IMR-90 (cell line): ENCODE data around the gene RIPK4.

ENCODE experiments used
- POLR2A ChIP-seq: IDR thresholded peaks from 2 replicates; pipeline ENCODE4 v1.6.1; 2012; ENCODE audit warnings: mild to moderate bottlenecking, low read depth, low read length
- RFX5 ChIP-seq: IDR thresholded peaks from 2 replicates; pipeline ENCODE4 v1.8.0; 2012; ENCODE audit warnings: low read depth, mild to moderate bottlenecking, low read length, moderate library complexity
- TF ChIP-seq, protein P1 (sequence below): conservative IDR thresholded peaks from 2 replicates; pipeline ENCODE4 v1.5.1; 2012; ENCODE audit warnings: mild to moderate bottlenecking, low read depth, low read length, improper control_type of control experiment
- TF ChIP-seq, protein P2 (sequence below): fragments of 150-350 bp; IDR thresholded peaks from 2 replicates; pipeline ENCODE4 v1.6.1; 2016; ENCODE audit warnings: low read depth, mild to moderate bottlenecking, low read length, moderate library complexity, borderline replicate concordance

DNA sequence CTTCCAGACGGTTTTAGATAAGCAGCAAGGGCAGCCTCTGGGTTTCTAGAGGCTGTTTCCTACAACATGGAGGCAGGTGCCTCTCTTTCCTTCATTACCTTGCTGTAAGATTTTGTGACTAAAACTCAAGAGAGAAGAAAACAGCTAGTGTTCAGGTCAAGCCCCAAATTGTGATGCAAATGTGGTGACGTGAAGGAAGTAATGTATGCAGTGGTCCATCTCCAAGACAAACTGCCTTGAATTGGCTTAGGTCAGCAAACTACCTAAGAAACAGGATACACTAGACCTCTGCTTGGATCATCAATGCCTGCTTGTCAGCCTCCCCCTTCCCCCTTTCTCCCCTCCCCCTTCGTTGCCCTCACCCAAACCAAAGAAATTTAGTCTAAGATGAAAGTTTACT lies 28.9 kb upstream of the RIPK4 start:
- TF ChIP-seq RFX5 (no peak), POLR2A (no peak)
- TF ChIP-seq, protein P1, sequence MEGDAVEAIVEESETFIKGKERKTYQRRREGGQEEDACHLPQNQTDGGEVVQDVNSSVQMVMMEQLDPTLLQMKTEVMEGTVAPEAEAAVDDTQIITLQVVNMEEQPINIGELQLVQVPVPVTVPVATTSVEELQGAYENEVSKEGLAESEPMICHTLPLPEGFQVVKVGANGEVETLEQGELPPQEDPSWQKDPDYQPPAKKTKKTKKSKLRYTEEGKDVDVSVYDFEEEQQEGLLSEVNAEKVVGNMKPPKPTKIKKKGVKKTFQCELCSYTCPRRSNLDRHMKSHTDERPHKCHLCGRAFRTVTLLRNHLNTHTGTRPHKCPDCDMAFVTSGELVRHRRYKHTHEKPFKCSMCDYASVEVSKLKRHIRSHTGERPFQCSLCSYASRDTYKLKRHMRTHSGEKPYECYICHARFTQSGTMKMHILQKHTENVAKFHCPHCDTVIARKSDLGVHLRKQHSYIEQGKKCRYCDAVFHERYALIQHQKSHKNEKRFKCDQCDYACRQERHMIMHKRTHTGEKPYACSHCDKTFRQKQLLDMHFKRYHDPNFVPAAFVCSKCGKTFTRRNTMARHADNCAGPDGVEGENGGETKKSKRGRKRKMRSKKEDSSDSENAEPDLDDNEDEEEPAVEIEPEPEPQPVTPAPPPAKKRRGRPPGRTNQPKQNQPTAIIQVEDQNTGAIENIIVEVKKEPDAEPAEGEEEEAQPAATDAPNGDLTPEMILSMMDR: no peak
- TF ChIP-seq, protein P2, sequence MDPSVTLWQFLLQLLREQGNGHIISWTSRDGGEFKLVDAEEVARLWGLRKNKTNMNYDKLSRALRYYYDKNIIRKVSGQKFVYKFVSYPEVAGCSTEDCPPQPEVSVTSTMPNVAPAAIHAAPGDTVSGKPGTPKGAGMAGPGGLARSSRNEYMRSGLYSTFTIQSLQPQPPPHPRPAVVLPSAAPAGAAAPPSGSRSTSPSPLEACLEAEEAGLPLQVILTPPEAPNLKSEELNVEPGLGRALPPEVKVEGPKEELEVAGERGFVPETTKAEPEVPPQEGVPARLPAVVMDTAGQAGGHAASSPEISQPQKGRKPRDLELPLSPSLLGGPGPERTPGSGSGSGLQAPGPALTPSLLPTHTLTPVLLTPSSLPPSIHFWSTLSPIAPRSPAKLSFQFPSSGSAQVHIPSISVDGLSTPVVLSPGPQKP: no peak
